GM23338 (cell line): ENCODE measurements around the gene FGF19. TPM values are rescaled to one million over a fixed set of nuclear protein-coding genes. Genes with fewer than 3 reads are reported as not detected.

Experiments used
- ATAC-seq: fragments of 200-7000 bp; cut with Tn5 transposase; 3 replicates; pipeline ENCODE4 v1.9.1; 2020
- DNase-seq: peaks from one replicate; pipeline ENCODE4 v3.0.0-alpha.2; 2015; ENCODE audit warnings: low spot score
- H2AFZ ChIP-seq: fragments of 200-600 bp; sonication (generic); 2 replicates; pipeline ENCODE4 v1.8.0; 2016; ENCODE audit warnings: antibody characterized with exemption, mild to moderate bottlenecking, moderate library complexity
- H3F3A ChIP-seq: fragments of 200-600 bp; sonication (generic); replicated peaks from 2 replicates; pipeline ENCODE4 v1.8.0; 2017; ENCODE audit warnings: antibody characterized with exemption, mixed run types, low read depth
- H3K27ac ChIP-seq: fragments of 200-600 bp; sonication (generic); 2 replicates; pipeline ENCODE4 v1.6.1; 2016; ENCODE audit warnings: low read depth
- H3K27me3 ChIP-seq: fragments of 200-600 bp; sonication (generic); 2 replicates; pipeline ENCODE4 v1.8.0; 2016; ENCODE audit warnings: mild to moderate bottlenecking, mixed run types, moderate library complexity; ENCODE audit not compliant: insufficient read depth
- H3K36me3 ChIP-seq: fragments of 200-600 bp; sonication (generic); 2 replicates; pipeline ENCODE4 v1.8.0; 2016; ENCODE audit warnings: mild to moderate bottlenecking; ENCODE audit not compliant: insufficient read depth
- H3K4me1 ChIP-seq: fragments of 200-600 bp; sonication (generic); 2 replicates; pipeline ENCODE4 v1.8.0; 2016; ENCODE audit warnings: mild to moderate bottlenecking, moderate library complexity; ENCODE audit not compliant: insufficient read depth
- H3K4me2 ChIP-seq: fragments of 200-600 bp; sonication (generic); 2 replicates; pipeline ENCODE4 v1.7.1; 2017; ENCODE audit warnings: mixed run types
- H3K4me3 ChIP-seq: fragments of 200-600 bp; sonication (generic); 2 replicates; pipeline ENCODE4 v1.6.1; 2016; ENCODE audit warnings: mixed run types
- H3K79me2 ChIP-seq: fragments of 200-600 bp; sonication (generic); replicated peaks from 2 replicates; pipeline ENCODE4 v1.8.0; 2017; ENCODE audit warnings: mild to moderate bottlenecking; ENCODE audit not compliant: insufficient read depth
- H3K9me2 ChIP-seq: fragments of 200-600 bp; sonication (generic); 2 replicates; pipeline ENCODE4 v1.8.0; 2017; ENCODE audit not compliant: insufficient read depth
- H4K20me1 ChIP-seq: fragments of 200-600 bp; sonication (generic); replicated peaks from 2 replicates; pipeline ENCODE4 v1.8.0; 2017; ENCODE audit warnings: mild to moderate bottlenecking; ENCODE audit not compliant: insufficient read depth
- H3K27ac Mint-ChIP-seq: 2 replicates; pipeline ENCODE4 v1.8.0; 2020; ENCODE audit warnings: inconsistent platforms, mild to moderate bottlenecking, moderate library complexity, mixed read lengths
- H3K27me3 Mint-ChIP-seq: 3 replicates; pipeline ENCODE4 v1.8.0; 2022; ENCODE audit warnings: low read depth, mild to moderate bottlenecking, moderate library complexity, mixed read lengths, inconsistent platforms; ENCODE audit not compliant: insufficient read depth, poor library complexity
- H3K36me3 Mint-ChIP-seq: 3 replicates; pipeline ENCODE4 v1.8.0; 2021; ENCODE audit warnings: low read depth, mild to moderate bottlenecking, inconsistent platforms, moderate library complexity, mixed read lengths
- H3K4me1 Mint-ChIP-seq: 3 replicates; pipeline ENCODE4 v1.8.0; 2020; ENCODE audit warnings: mild to moderate bottlenecking, inconsistent platforms, mixed read lengths
- H3K4me3 Mint-ChIP-seq: 3 replicates; pipeline ENCODE4 v1.8.0; 2021; ENCODE audit warnings: moderate library complexity, mild to moderate bottlenecking, inconsistent platforms, mixed read lengths
- H3K9me3 Mint-ChIP-seq: 3 replicates; pipeline ENCODE4 v1.8.0; 2020; ENCODE audit warnings: moderate library complexity, mild to moderate bottlenecking, inconsistent platforms, mixed read lengths
- CREB1 ChIP-seq: fragments of 250-450 bp; sonication (Bioruptor Pico); IDR thresholded peaks from 2 replicates; pipeline ENCODE4 v1.5.0; 2020; ENCODE audit warnings: low read depth, mild to moderate bottlenecking, moderate library complexity
- ETS1 ChIP-seq: IDR thresholded peaks from 2 replicates; pipeline ENCODE4 v1.6.1; 2016; ENCODE audit warnings: antibody characterized with exemption
- EZH2 ChIP-seq: fragments of 200-600 bp; sonication (generic); IDR thresholded peaks from one replicate; pipeline ENCODE4 v1.8.0; 2017; ENCODE audit warnings: antibody characterized with exemption, mild to moderate bottlenecking, low read depth; ENCODE audit not compliant: unreplicated experiment
- EZH2phosphoT487 ChIP-seq: fragments of 200-600 bp; sonication (generic); IDR thresholded peaks from one replicate; pipeline ENCODE4 v1.8.1; 2018; ENCODE audit warnings: antibody characterized with exemption; ENCODE audit not compliant: unreplicated experiment
- NANOG ChIP-seq: IDR thresholded peaks from 2 replicates; pipeline ENCODE4 v1.6.1; 2016; ENCODE audit warnings: antibody characterized with exemption, borderline replicate concordance
- POLR2AphosphoS5 ChIP-seq: IDR thresholded peaks from 2 replicates; pipeline ENCODE4 v1.6.1; 2016; ENCODE audit warnings: antibody characterized with exemption, low read depth
- STAT1 ChIP-seq: IDR thresholded peaks from one replicate; pipeline ENCODE4 v1.6.1; 2016; ENCODE audit warnings: antibody characterized with exemption; ENCODE audit not compliant: unreplicated experiment
- ZNF114 ChIP-seq: fragments of 250-450 bp; sonication (Bioruptor Pico); IDR thresholded peaks from 2 replicates; pipeline ENCODE4 v1.5.0; 2020; ENCODE audit warnings: mild to moderate bottlenecking, moderate library complexity
- polyA plus RNA-seq: library from polyadenylated mRNA; unstranded; fragments of >200 nt; fragmentation: Nextera tagmentation; extraction: Ambion mirVana; gene quantifications from 2 replicates; pipeline ENCODE4 v1.2.1, GENCODE V29; 2016
- total RNA-seq: library from RNA; depleted of rRNA; stranded (reverse); fragments of >200 nt; shearing (Covaris generic); gene quantifications from 2 replicates; pipeline ENCODE4 v1.2.3, GENCODE V29; 2014
- TF ChIP-seq, protein P1 (sequence below): IDR thresholded peaks from one replicate; pipeline ENCODE4 v1.6.1; 2018; ENCODE audit warnings: antibody characterized with exemption; ENCODE audit not compliant: unreplicated experiment
- TF ChIP-seq, protein P2 (sequence below): fragments of 250-450 bp; sonication (Bioruptor Pico); IDR thresholded peaks from 2 replicates; pipeline ENCODE4 v1.5.0; 2020; ENCODE audit warnings: mild to moderate bottlenecking, moderate library complexity

FGF19 gene
- total and polyA plus RNA-seq, 2 experiments from 2014 or later, result 21.7 to 36.1 TPM

DNA sequence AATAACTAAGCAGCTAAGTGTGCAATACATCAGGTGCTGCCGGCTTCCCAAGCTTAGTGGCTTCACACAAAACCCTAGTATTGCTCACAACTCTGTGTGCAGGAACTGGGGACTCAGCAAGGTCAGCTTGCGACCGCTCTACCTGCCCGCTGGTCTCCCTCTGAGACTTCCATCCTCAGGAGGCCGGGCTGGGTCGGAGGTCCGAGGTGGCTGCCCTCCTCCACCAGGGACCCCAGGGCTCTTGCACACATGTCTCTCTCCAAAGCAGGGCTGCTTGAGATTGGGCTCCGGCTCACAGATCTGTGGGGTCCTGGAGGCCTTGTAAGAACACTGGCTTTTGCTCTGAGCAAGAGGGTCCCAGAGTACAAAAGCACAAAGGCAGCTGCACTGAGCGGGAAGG, 25.4 kb upstream of the FGF19 start:
- no peaks in the 10 kb centered on the region for H3K9me2 ChIP-seq
- H3K27me3 Mint-ChIP-seq, result peaks cover 3% of the 10 kb centered on the region
- no peaks in the 10 kb centered on the region for H3K27me3 ChIP-seq
- no peaks in the 10 kb centered on the region; the same call in 1 of the 2 replicates for H3K4me1 ChIP-seq
- no peak overlapping the region for H3K4me3 Mint-ChIP-seq
- no peaks in the 10 kb centered on the region for H3K36me3 ChIP-seq
- no peak overlapping the region for H3K4me2 ChIP-seq
- DNase-seq (no peak), ATAC-seq (no peak)
- H3K9me3 Mint-ChIP-seq, result peaks cover 10% of the 10 kb centered on the region
- no peaks in the 10 kb centered on the region for H3K79me2 ChIP-seq
- no peaks in the 10 kb centered on the region for H4K20me1 ChIP-seq
- H3K4me3 ChIP-seq, result no peak overlapping the region
- H3K27ac Mint-ChIP-seq, result no peak overlapping the region
- TF ChIP-seq STAT1 (no peak), NANOG (no peak), ZNF114 (CRISPR knock-in tag) (no peak), ETS1 (no peak), CREB1 (CRISPR knock-in tag) (no peak), EZH2 (no peak), POLR2AphosphoS5 (no peak), EZH2phosphoT487 (no peak)
- TF ChIP-seq, protein P1, sequence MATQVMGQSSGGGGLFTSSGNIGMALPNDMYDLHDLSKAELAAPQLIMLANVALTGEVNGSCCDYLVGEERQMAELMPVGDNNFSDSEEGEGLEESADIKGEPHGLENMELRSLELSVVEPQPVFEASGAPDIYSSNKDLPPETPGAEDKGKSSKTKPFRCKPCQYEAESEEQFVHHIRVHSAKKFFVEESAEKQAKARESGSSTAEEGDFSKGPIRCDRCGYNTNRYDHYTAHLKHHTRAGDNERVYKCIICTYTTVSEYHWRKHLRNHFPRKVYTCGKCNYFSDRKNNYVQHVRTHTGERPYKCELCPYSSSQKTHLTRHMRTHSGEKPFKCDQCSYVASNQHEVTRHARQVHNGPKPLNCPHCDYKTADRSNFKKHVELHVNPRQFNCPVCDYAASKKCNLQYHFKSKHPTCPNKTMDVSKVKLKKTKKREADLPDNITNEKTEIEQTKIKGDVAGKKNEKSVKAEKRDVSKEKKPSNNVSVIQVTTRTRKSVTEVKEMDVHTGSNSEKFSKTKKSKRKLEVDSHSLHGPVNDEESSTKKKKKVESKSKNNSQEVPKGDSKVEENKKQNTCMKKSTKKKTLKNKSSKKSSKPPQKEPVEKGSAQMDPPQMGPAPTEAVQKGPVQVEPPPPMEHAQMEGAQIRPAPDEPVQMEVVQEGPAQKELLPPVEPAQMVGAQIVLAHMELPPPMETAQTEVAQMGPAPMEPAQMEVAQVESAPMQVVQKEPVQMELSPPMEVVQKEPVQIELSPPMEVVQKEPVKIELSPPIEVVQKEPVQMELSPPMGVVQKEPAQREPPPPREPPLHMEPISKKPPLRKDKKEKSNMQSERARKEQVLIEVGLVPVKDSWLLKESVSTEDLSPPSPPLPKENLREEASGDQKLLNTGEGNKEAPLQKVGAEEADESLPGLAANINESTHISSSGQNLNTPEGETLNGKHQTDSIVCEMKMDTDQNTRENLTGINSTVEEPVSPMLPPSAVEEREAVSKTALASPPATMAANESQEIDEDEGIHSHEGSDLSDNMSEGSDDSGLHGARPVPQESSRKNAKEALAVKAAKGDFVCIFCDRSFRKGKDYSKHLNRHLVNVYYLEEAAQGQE, result no peak
- H3K27ac ChIP-seq, result no peak overlapping the region
- no peak overlapping the region; the same call in 1 of the 2 replicates for H2AFZ ChIP-seq
- peaks cover 7% of the 10 kb centered on the region; the same call in 2 of the 3 replicates for H3K4me1 Mint-ChIP-seq
- no peaks in the 10 kb centered on the region for H3F3A ChIP-seq
- H3K36me3 Mint-ChIP-seq, result peaks cover 1% of the 10 kb centered on the region; the same call in 1 of the 3 replicates

DNA sequence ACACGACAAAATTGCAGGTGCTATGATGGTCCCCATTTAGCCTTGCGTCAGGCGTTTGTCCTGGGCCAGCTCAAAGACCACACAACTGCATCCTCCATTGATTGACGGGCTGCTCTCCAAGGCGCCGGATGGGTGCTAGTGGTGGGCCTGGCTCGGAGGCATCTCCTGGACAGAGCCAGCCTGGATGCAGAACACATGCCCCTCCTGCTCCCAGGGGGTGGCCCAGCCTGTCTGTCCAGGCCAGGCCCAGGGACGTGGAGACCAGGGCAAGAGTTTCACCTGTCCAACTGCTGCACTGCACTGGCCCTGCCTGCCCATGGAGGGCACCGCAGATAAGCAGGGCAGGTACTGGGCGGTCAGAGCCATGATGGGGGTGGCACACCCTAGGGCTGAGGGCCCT, 23.4 kb upstream of the FGF19 start:
- Histone ChIP-seq H4K20me1 (no peaks in the 10 kb centered on the region), H3K4me3 (no peak overlapping the region), H3F3A (no peaks in the 10 kb centered on the region), H3K4me1 (no peaks in the 10 kb centered on the region), H3K79me2 (no peaks in the 10 kb centered on the region), H3K4me2 (no peak overlapping the region), H3K36me3 (no peaks in the 10 kb centered on the region), H2AFZ (no peak overlapping the region), H3K9me2 (no peaks in the 10 kb centered on the region), H3K27me3 (no peaks in the 10 kb centered on the region), H3K27ac (no peak overlapping the region)
- Mint-ChIP-seq H3K36me3 (no peaks in the 10 kb centered on the region), H3K4me3 (no peak overlapping the region), H3K27ac (no peak overlapping the region), H3K27me3 (peaks cover 3% of the 10 kb centered on the region), H3K4me1 (peaks cover 2% of the 10 kb centered on the region; the same call in 2 of the 3 replicates), H3K9me3 (no peaks in the 10 kb centered on the region; the same call in 2 of the 3 replicates)
- DNase-seq (no peak), ATAC-seq (no peak)
- no peak for TF ChIP-seq EZH2phosphoT487
- TF ChIP-seq, protein P2, sequence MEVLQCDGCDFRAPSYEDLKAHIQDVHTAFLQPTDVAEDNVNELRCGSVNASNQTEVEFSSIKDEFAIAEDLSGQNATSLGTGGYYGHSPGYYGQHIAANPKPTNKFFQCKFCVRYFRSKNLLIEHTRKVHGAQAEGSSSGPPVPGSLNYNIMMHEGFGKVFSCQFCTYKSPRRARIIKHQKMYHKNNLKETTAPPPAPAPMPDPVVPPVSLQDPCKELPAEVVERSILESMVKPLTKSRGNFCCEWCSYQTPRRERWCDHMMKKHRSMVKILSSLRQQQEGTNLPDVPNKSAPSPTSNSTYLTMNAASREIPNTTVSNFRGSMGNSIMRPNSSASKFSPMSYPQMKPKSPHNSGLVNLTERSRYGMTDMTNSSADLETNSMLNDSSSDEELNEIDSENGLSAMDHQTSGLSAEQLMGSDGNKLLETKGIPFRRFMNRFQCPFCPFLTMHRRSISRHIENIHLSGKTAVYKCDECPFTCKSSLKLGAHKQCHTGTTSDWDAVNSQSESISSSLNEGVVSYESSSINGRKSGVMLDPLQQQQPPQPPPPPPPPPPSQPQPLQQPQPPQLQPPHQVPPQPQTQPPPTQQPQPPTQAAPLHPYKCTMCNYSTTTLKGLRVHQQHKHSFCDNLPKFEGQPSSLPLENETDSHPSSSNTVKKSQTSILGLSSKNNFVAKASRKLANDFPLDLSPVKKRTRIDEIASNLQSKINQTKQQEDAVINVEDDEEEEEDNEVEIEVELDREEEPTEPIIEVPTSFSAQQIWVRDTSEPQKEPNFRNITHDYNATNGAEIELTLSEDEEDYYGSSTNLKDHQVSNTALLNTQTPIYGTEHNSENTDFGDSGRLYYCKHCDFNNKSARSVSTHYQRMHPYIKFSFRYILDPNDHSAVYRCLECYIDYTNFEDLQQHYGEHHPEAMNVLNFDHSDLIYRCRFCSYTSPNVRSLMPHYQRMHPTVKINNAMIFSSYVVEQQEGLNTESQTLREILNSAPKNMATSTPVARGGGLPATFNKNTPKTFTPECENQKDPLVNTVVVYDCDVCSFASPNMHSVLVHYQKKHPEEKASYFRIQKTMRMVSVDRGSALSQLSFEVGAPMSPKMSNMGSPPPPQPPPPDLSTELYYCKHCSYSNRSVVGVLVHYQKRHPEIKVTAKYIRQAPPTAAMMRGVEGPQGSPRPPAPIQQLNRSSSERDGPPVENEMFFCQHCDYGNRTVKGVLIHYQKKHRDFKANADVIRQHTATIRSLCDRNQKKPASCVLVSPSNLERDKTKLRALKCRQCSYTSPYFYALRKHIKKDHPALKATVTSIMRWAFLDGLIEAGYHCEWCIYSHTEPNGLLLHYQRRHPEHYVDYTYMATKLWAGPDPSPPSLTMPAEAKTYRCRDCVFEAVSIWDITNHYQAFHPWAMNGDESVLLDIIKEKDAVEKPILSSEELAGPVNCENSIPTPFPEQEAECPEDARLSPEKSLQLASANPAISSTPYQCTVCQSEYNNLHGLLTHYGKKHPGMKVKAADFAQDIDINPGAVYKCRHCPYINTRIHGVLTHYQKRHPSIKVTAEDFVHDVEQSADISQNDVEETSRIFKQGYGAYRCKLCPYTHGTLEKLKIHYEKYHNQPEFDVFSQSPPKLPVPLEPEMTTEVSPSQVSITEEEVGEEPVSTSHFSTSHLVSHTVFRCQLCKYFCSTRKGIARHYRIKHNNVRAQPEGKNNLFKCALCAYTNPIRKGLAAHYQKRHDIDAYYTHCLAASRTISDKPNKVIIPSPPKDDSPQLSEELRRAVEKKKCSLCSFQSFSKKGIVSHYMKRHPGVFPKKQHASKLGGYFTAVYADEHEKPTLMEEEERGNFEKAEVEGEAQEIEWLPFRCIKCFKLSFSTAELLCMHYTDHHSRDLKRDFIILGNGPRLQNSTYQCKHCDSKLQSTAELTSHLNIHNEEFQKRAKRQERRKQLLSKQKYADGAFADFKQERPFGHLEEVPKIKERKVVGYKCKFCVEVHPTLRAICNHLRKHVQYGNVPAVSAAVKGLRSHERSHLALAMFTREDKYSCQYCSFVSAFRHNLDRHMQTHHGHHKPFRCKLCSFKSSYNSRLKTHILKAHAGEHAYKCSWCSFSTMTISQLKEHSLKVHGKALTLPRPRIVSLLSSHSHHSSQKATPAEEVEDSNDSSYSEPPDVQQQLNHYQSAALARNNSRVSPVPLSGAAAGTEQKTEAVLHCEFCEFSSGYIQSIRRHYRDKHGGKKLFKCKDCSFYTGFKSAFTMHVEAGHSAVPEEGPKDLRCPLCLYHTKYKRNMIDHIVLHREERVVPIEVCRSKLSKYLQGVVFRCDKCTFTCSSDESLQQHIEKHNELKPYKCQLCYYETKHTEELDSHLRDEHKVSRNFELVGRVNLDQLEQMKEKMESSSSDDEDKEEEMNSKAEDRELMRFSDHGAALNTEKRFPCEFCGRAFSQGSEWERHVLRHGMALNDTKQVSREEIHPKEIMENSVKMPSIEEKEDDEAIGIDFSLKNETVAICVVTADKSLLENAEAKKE (CRISPR knock-in tag), result no peak
